Airway epithelial cell (primary cell): ENCODE measurements around the gene TRIM72. TPM values are rescaled to one million over a fixed set of nuclear protein-coding genes. Genes with fewer than 3 reads are reported as not detected.

Experiments
- total RNA-seq: library from RNA; depleted of rRNA; stranded (reverse); fragments of >200 nt; gene quantifications from 2 replicates; pipeline ENCODE4 v1.2.3, GENCODE V29; 2015

Gene TRIM72, protein sequence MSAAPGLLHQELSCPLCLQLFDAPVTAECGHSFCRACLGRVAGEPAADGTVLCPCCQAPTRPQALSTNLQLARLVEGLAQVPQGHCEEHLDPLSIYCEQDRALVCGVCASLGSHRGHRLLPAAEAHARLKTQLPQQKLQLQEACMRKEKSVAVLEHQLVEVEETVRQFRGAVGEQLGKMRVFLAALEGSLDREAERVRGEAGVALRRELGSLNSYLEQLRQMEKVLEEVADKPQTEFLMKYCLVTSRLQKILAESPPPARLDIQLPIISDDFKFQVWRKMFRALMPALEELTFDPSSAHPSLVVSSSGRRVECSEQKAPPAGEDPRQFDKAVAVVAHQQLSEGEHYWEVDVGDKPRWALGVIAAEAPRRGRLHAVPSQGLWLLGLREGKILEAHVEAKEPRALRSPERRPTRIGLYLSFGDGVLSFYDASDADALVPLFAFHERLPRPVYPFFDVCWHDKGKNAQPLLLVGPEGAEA
- 0.28 TPM in 1 of 2 replicates, not detected in the other for total RNA-seq

DNA sequence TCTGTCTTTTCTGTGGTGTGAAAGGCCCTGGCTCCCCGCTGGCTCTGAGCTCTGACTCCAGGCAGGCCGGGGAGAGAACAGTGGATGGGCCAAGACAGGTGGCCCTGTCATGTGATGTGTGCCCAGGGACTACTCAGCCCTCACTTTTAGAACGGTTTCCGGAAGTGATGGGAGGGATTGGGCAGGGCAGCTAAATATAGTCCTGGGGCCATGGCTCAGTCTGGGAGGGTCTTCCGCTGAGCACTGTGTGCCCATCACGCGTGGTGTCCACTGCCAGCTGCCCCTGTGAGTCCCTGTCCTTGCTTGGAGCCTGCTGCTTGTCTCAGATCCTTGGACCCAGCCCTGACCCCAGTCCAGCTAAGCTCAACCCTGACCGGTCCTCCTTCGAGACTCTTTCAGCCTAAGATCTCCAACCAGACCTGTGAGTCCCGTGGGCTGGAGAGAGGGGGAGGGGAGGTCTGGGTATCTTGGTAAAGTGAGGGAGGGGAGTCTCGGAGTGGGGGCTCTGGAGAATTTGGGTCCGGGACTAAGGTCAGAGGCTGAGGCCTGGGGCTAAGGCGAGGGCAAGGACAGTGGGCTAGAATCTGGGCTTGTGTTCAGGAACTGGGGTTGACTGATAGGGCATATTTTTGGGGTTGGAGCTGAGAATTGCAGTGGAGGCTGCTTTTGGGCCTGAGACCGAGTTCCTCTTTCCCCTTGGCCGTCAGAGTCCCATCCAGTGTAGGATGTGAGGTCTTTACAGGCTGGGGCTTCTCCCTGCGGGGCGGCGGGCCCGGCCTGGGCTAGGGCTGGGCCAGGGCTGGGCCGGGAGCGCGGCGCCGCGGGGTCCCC lies at the start of gene TRIM72:
Gene TRIM72, plus strand, starts transcription at position 243 of the 831 bp plus-strand sequence. CDS start 620 bp downstream, outside the sequence.

DNA sequence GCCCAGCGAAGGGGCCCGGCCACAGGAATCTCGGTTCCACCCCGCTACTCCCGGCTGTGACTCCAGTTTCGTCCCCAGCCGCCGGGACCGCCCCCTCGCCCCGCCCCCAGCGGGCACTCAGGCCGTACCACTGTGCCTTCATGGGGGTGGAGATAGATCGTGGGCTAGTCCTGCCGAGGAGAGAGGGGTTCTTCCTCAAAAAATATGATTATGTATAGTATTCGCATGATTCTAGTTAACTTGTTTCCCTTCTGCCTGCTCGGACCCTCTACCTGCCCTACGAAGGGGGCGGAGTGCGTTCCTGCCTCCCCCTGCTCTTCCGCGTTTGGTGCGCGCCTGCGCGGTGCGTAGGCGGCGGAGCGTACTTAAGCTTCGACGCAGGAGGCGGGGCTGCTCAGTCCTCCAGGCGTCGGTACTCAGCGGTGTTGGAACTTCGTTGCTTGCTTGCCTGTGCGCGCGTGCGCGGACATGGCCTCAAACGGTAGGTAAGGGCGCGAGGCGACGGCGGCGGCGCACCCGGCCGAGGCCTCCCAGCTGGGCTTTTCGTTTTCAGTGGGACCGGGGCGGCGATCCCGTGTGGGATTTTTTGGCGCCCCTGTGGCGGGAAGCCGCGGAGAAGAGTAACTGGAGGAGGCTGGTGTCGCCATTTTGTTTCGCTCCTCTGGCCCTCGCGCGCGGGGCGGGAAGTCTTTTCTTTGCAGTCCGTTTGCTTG lies 34.0 kb upstream of the TRIM72 start, which contains the start of gene FUS:
Gene FUS, plus strand, starts transcription at position 393 of the 713 bp plus-strand sequence. Its CDS starts 76 bp downstream, at position 469.

DNA sequence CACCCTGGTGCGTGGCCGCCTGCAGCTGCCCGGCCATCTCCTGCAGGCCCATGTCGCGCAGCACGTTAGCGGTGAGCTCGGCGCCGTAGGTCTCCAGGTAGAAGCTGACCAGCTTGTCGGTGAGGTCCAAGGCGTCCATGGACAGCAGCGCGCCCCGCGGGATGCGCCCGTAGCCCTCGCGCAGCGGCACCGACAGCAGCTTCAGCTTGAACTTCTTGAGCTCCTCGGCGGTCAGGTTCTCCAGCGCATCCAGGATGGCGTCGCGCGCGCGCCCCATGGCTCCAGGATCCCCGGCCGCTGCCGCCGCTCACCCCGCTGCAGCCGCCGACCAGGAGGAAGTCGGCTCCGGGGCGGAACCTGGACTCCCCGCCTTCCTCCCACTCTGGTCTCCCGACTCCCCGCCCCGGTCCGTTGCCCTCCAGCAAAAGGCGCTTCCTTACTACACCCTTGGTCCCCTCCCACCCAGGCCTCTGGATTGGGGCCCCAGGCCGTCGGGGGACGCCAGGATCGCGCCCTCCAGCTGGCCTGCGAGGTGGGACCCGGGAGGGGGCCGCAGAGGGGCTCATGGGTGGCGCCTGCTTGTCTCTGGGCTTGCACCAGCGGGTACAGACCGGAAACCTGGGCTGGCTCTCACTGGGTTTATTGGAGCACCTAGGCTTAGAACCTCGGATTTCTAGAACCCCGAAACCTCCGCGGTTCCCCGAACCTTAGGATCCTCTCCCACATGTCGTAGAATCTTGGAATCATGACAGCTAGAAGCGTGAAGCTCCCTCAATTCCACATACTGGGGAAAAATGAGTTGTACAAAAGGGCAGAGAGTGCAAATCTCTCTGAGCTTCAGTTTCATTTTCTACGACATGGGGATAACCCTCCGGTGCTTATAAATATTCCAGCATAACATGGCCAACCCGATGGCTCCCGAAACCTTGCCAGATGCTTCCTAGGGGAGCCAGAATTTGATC lies 11.2 kb upstream of the TRIM72 start, which contains the start of gene PYCARD:
Gene PYCARD, minus strand, starts transcription at position 347 of the 962 bp plus-strand sequence. Its CDS starts 70 bp downstream, at position 277.

DNA sequence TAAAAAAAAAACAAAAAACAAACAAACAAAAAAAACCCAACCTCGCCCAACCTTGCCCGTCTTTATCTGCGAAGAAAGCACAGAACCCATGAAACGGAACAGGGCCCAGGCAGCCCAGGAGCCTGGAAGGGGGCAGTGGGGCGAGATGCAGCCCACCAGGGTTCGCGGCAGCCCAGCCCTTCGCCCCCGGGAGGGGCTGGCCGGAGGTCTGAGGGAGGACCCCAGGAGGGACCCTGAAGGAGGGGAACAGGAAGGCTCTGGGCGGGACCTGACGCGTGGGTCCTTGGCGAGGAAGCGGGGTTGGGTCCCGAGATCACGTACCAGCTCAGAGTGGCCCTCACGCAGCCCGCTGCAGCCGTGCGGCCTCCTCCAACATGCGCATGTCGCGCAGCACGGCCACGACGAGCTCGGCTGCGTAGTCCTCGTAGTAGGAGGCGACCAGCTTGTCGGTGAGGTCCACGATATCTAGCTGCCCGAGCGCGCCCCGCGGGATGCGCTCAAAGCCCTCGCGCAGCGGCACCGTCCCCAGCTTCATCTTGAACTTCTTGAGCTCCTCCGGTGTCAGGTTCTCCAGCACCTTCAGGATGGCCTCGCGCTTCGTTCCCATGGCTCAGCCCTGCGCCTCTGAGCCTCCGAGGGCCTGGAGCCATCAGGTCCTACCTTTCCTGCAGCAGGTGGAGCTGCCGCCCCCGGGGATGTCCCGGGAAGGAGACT lies 2.7 kb downstream of the TRIM72 start, which contains the start of gene PYDC1:
Gene PYDC1, minus strand, starts transcription at position 714 of the 714 bp plus-strand sequence. Its CDS starts 107 bp downstream, at position 607.

Other genes starting within 250 kb of the TRIM72 start
- 8.8 and 10.4 TPM in 2 replicates for gene HSD3B7, start 228.9 kb upstream of the TRIM72 start, total RNA-seq
- 0.05 and 1.1 TPM in 2 replicates for gene STX1B, start 203.5 kb upstream of the TRIM72 start, total RNA-seq
- 19.9 and 21.9 TPM in 2 replicates for gene STX4, start 180.6 kb upstream of the TRIM72 start, total RNA-seq
- 12.2 and 32.0 TPM in 2 replicates for gene ZNF668, start 139.9 kb upstream of the TRIM72 start, total RNA-seq
- 11.4 and 13.9 TPM in 2 replicates for gene ZNF646, start 139.7 kb upstream of the TRIM72 start, total RNA-seq
- 0.65 and 0.78 TPM in 2 replicates for gene PRSS53, start 125.2 kb upstream of the TRIM72 start, total RNA-seq
- 86.5 and 89.8 TPM in 2 replicates for gene VKORC1, start 119.3 kb upstream of the TRIM72 start, total RNA-seq
- gene BCKDK, start 105.7 kb upstream of the TRIM72 start, total RNA-seq: 60.4 and 70.8 TPM in 2 replicates
- gene KAT8, start 96.5 kb upstream of the TRIM72 start, total RNA-seq: 16.9 and 30.6 TPM in 2 replicates
- gene PRSS8, start 78.4 kb upstream of the TRIM72 start, total RNA-seq: 80.0 and 81.1 TPM in 2 replicates
- gene PRSS36, start 64.1 kb upstream of the TRIM72 start, total RNA-seq: 0.07 TPM in 1 of 2 replicates, not detected in the other
- gene FUS, start 34.0 kb upstream of the TRIM72 start, total RNA-seq: 46.6 and 58.3 TPM in 2 replicates
- gene PYCARD, start 11.4 kb upstream of the TRIM72 start, total RNA-seq: 117 and 127 TPM in 2 replicates
- not detected in 2 replicates for gene PYDC1, start 3.0 kb downstream of the TRIM72 start, total RNA-seq
- gene ITGAM, start 45.9 kb downstream of the TRIM72 start, total RNA-seq: 0.07 TPM in 1 of 2 replicates, not detected in the other
- not detected in 2 replicates for gene ITGAX, start 141.1 kb downstream of the TRIM72 start, total RNA-seq
- not detected in 2 replicates for gene ITGAD, start 179.2 kb downstream of the TRIM72 start, total RNA-seq
- gene COX6A2, start 214.2 kb downstream of the TRIM72 start, total RNA-seq: not detected in 2 replicates
- 0.28 TPM in 1 of 2 replicates, not detected in the other for gene ZNF843, start 228.7 kb downstream of the TRIM72 start, total RNA-seq
- gene ARMC5, start 245.4 kb downstream of the TRIM72 start, total RNA-seq: 9.6 and 16.3 TPM in 2 replicates